GM12878 (cell line): ENCODE measurements around the gene LYRM4.

ENCODE experiments used
- BCL3 ChIP-seq: IDR thresholded peaks from 2 replicates; pipeline ENCODE4 v1.6.1; 2011; ENCODE audit warnings: borderline replicate concordance, low read depth, mild to moderate bottlenecking, moderate library complexity, low read length; ENCODE audit not compliant: insufficient read depth, poor library complexity, severe bottlenecking
- EZH2 ChIP-seq: IDR thresholded peaks from 2 replicates; pipeline ENCODE4 v1.6.1; 2012; ENCODE audit warnings: low read depth, mild to moderate bottlenecking, control low read depth, inconsistent platforms, low read length, borderline replicate concordance; ENCODE audit not compliant: control insufficient read depth
- GATAD2B ChIP-seq: fragments of 450-650 bp; conservative IDR thresholded peaks from 2 replicates; pipeline ENCODE4 v1.6.1; 2017; ENCODE audit warnings: low read depth, mild to moderate bottlenecking, moderate library complexity
- HDAC6 ChIP-seq: fragments of 200-600 bp; sonication (generic); IDR thresholded peaks from one replicate; pipeline ENCODE4 v1.8.0; 2017; ENCODE audit warnings: antibody characterized with exemption; ENCODE audit not compliant: unreplicated experiment
- MYC ChIP-seq: IDR thresholded peaks from 2 replicates; pipeline ENCODE4 v1.6.1; 2011; ENCODE audit warnings: mild to moderate bottlenecking, low read length, moderate library complexity, inconsistent platforms; ENCODE audit not compliant: insufficient read depth, insufficient replicate concordance, insufficient read length, severe bottlenecking
- NBN ChIP-seq: fragments of 450-650 bp; IDR thresholded peaks from 2 replicates; pipeline ENCODE4 v1.6.1; 2016
- RELA ChIP-seq: fragments of 450-650 bp; IDR thresholded peaks from 2 replicates; pipeline ENCODE4 v1.8.0; 2014; ENCODE audit warnings: borderline replicate concordance; ENCODE audit not compliant: partially characterized antibody
- SIN3A ChIP-seq: IDR thresholded peaks from 2 replicates; pipeline ENCODE4 v1.6.1; 2012; ENCODE audit warnings: low read depth, low read length, improper control_type of control experiment
- STAT1 ChIP-seq: fragments of 450-650 bp; conservative IDR thresholded peaks from 2 replicates; pipeline ENCODE4 v1.6.1; 2014; ENCODE audit warnings: antibody characterized with exemption, mild to moderate bottlenecking
- TF ChIP-seq, protein P1 (sequence below), 3 experiments: IDR thresholded peaks in 2 of 3; conservative IDR thresholded peaks in 1 of 3; 2 replicates each; pipeline ENCODE4 v1.5.1; 2011; ENCODE audit warnings: low read depth in 3 of 3, low read length in 3 of 3, mild to moderate bottlenecking in 3 of 3, control low read depth in 2 of 3, moderate library complexity in 2 of 3, inconsistent platforms in 1 of 3, mixed read lengths in 1 of 3; ENCODE audit not compliant: control insufficient read depth in 2 of 3, insufficient read depth in 1 of 3; ENCODE audit errors: extremely low read depth in 1 of 3
- TF ChIP-seq, protein P2 (sequence below): IDR thresholded peaks from 2 replicates; pipeline ENCODE4 v1.6.1; 2011; ENCODE audit warnings: low read depth, low read length, improper control_type of control experiment, borderline replicate concordance
- TF ChIP-seq, protein P3 (sequence below): IDR thresholded peaks from 2 replicates; pipeline ENCODE4 v1.6.1; 2012; ENCODE audit warnings: mild to moderate bottlenecking, low read depth, low read length

DNA sequence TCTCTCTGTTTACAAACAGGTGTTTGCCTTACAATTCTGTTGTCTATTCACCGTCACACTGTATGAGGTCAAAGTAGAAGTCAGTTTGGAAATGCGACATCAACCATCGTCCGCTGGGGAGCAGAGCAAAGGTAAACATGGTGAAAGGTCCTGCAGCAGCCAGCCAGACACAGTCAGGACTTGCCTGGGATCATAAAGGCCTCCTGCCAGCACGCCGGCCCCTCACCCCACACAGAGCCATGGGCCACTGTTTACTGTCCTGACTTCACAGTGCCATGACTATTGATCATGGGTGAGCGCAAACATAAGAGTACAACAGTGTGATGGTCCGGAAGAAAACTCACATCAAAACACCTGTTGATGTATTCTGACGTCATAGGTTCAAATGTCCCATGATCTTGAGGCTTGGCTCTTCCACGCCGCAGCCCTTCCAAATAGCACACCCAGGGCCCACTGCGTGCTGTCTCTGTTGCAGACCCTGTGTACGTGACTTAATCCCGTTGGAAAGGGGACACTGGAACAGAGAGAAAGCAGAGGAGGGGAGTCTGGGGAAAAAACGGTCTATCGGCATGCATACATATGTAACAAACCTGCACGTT lies 192.5 kb downstream of the LYRM4 start:
- TF ChIP-seq, protein P1, sequence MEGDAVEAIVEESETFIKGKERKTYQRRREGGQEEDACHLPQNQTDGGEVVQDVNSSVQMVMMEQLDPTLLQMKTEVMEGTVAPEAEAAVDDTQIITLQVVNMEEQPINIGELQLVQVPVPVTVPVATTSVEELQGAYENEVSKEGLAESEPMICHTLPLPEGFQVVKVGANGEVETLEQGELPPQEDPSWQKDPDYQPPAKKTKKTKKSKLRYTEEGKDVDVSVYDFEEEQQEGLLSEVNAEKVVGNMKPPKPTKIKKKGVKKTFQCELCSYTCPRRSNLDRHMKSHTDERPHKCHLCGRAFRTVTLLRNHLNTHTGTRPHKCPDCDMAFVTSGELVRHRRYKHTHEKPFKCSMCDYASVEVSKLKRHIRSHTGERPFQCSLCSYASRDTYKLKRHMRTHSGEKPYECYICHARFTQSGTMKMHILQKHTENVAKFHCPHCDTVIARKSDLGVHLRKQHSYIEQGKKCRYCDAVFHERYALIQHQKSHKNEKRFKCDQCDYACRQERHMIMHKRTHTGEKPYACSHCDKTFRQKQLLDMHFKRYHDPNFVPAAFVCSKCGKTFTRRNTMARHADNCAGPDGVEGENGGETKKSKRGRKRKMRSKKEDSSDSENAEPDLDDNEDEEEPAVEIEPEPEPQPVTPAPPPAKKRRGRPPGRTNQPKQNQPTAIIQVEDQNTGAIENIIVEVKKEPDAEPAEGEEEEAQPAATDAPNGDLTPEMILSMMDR (IDR thresholded peaks at IDR 0.05 in 2 of 3, conservative IDR thresholded peaks at IDR 0.05 in 1 of 3; ENCODE audit: control insufficient read depth in 2 of 3, extremely low read depth in 1 of 3, insufficient read depth in 1 of 3, low read depth in 3 of 3, low read length in 3 of 3), result no peak
- TF ChIP-seq SIN3A (no peak), RELA (no peak), BCL3 (no peak), EZH2 (no peak), MYC (no peak), HDAC6 (no peak), GATAD2B (no peak), STAT1 (no peak), NBN (no peak)
- TF ChIP-seq, protein P2, sequence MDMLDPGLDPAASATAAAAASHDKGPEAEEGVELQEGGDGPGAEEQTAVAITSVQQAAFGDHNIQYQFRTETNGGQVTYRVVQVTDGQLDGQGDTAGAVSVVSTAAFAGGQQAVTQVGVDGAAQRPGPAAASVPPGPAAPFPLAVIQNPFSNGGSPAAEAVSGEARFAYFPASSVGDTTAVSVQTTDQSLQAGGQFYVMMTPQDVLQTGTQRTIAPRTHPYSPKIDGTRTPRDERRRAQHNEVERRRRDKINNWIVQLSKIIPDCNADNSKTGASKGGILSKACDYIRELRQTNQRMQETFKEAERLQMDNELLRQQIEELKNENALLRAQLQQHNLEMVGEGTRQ, result no peak
- TF ChIP-seq, protein P3, sequence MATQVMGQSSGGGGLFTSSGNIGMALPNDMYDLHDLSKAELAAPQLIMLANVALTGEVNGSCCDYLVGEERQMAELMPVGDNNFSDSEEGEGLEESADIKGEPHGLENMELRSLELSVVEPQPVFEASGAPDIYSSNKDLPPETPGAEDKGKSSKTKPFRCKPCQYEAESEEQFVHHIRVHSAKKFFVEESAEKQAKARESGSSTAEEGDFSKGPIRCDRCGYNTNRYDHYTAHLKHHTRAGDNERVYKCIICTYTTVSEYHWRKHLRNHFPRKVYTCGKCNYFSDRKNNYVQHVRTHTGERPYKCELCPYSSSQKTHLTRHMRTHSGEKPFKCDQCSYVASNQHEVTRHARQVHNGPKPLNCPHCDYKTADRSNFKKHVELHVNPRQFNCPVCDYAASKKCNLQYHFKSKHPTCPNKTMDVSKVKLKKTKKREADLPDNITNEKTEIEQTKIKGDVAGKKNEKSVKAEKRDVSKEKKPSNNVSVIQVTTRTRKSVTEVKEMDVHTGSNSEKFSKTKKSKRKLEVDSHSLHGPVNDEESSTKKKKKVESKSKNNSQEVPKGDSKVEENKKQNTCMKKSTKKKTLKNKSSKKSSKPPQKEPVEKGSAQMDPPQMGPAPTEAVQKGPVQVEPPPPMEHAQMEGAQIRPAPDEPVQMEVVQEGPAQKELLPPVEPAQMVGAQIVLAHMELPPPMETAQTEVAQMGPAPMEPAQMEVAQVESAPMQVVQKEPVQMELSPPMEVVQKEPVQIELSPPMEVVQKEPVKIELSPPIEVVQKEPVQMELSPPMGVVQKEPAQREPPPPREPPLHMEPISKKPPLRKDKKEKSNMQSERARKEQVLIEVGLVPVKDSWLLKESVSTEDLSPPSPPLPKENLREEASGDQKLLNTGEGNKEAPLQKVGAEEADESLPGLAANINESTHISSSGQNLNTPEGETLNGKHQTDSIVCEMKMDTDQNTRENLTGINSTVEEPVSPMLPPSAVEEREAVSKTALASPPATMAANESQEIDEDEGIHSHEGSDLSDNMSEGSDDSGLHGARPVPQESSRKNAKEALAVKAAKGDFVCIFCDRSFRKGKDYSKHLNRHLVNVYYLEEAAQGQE, result no peak
